HG03108 (cell line): ENCODE results near the gene NR1H3.

ENCODE experiments used
- ATAC-seq: cut with Tn5 transposase; IDR thresholded peaks from one replicate; pipeline ENCODE4 v1.9.1; 2021; ENCODE audit warnings: moderate library complexity; ENCODE audit not compliant: unreplicated experiment

The NR1H3 gene

GRCh38 chr11:47243454-47243853 lies 14.3 kb upstream of the NR1H3 start:
- no peak for ATAC-seq

DNA sequence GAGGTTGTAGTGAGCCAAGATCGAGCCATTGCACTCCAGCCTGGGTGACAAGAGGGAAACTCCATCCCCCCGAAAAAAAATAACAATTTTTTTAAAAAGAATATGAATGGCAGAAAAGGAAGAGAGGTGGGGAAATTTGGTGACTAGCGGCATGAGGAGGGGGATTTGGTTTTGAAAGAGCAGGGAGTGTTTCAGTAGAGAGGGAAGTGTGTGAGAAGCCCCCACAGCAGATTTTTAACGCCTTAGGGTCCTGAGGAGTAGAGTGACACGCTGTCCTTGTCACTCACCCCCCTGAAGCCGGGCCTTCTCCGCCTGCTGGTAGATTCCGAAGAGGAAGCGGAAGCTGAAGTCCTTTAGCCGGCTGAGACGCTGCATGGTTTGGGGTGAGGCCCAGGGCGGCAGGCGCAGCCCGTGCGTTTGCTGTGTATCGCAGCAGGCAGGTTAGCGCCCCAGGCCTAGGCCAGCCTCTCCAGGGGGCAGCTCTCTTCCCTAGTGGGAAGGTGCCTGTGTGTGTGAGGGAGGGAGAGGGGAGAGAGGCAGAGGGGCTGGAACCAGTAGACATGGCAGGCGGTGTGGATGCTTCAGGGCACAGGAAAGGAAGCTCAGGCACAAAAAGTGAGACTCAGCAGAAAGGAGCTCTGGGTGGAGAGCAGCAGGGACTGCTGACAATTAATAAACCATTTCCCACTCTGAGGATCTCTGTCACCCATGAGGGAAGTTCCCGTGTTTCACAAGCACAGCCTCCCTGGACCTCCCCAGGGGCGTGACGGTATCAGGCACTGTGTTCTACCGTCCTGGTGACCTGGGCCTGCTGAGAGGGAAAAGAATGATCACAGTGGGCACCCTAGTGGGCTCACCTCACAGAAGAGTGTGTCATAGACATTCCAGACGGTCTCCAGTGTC lies 13.1 kb upstream of the NR1H3 start:
- no peak for ATAC-seq

GRCh38 chr11:47245611-47246357 lies 12.0 kb upstream of the NR1H3 start:
- no peak for ATAC-seq

DNA sequence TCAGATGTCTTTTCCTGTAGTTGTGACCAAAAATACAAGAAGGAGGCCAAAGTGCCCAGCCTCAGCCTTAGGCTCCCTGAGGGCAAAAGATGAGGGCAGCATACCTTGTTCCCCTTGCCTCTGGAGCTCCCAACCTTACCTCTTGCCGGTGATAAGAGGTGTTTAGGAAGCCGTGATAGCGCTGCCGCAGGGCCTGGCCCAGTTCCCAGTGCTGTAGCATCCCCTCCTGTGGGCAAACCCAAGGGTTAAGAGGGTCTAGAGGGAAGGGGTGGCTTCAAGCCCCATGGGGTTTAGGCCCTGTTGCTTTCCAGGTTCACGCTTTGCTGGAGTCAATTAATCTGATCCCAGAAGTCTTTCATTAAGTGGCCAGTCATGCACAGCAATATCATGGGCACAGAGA lies 10.3 kb upstream of the NR1H3 start:
- ATAC-seq: no peak

DNA sequence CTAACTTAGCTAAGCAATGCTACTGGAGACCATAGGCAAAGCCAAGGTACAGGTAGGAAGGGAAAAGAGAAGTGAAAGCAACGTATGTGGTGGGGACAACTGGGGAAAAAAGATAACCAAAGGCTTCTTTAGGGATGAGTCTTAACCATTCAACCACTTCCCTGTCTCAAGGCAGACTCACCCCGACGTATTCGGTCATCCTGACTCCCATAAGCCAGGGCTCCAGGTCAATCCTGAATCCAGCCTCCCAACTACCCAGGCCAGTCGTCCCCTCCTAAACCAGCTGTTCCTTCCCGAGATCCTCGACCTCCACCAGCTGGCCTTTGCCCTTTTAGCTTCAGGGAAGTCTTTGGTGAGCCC lies 9.5 kb upstream of the NR1H3 start:
- peak; percentile 23 for ATAC-seq

DNA sequence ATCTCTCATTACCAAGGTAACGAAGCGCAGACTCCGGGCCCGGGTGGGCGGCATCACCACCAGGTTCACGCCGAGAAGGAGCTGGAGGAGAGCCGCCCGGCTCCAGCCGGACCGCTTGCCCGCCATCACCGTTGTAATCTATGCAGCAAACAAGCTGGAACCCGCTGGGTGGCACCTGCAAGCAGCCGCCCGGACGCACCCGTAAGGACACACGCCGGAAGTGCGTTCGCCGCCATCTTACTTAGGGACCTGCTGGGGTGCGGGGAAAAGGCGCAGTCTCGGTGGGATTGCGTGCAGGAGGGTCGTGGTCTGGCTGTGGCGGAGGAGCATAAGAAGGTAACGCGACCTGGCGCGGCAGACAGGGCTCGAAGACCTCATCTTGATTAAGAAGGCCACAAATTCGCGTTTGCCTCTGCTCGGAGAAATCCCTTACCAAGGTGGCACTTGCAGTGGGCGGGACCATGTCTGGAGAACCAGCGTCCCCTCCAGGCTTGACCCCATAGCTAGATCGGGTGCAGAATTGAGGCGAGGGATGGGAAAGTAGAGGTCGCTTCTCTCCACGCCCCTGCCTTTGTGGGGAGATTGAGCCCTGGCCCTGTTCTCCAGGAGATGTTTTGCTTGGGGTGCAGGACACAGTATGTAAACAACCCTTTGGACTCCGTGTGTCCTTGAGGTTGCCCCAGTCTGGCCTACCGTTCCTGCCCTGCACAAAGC lies 9.0 kb upstream of the NR1H3 start, which contains the start of gene ACP2:
ACP2 (minus strand) TSS at position 151 of the 714 bp plus-strand sequence; CDS start at position 126, 25 bp downstream.
- peak; percentile 92 for ATAC-seq

DNA sequence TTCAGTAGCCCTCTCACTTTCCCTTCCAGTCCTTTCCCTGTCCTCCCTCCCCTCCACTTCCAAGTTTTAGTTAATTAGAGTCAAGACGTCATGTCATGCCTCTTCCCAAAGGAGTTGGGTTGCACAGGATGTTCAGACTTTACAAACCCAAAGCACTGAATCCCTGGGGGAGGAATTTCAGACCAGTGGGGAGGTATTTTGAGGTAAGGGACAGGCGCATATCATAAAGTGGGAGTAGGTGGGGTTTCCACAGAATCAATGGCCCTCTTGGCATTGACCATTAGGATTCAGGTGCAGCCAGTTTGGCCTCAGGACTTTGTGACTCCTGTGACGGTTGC lies 8.4 kb upstream of the NR1H3 start:
- no peak for ATAC-seq

DNA sequence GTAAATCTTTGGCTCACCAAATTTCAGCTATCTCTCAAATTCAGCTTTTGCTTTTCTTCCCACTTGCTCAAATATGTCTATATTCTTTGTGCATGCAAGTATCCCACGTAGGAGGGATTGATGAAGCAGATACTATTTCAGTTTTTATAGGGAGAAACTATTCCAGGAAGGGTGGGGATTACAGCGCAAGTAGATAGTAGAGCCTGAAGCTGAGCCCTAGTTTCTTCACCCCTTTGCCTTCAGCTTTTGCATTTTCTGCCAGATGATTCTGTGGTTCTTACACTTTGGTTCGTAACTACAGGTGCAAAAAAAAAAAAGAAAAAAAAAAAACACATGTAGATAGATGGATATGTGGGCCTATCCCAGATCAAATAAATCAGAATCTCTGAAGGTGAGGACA lies 6.0 kb upstream of the NR1H3 start:
- ATAC-seq: no peak

DNA sequence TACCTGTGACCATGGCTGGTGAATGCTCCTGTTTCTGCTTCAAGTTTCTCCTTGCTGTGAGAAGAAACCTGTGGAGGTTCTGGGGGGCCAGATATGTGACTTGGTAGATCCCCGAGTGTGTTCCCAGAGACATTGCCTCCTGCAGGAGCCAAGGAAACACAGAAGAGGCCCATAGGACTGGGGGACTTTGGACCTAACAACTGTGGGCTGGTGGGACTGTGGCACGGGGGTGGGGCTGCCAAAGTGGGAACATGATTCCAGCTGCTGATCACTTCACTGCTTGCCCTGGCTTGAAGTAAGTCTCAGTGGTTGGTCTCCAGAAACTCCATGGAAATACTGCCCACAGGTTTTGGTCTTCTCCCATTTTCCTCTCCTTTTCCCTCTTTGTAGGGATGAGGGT lies 4.1 kb upstream of the NR1H3 start:
- no peak for ATAC-seq

DNA sequence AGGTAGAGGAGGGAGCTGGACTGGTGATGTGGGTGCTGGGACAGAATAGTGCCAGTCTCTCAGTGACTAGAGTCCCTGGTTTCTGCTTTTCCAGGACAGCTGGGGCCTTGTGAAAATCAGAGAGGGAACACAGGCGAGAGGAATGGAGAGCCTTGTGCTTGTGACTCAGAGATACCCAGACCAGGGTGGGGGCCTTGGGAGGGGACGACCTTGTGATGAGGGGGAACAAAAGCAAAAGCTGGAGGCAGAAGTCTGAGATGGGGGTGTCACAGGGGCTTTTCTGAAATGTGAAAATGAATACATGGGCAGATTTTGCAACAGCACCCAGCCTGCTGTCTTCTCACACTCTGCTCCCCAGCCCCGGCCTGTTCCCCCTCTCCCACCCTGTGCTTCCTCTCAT lies 3.4 kb upstream of the NR1H3 start:
- ATAC-seq: no peak

DNA sequence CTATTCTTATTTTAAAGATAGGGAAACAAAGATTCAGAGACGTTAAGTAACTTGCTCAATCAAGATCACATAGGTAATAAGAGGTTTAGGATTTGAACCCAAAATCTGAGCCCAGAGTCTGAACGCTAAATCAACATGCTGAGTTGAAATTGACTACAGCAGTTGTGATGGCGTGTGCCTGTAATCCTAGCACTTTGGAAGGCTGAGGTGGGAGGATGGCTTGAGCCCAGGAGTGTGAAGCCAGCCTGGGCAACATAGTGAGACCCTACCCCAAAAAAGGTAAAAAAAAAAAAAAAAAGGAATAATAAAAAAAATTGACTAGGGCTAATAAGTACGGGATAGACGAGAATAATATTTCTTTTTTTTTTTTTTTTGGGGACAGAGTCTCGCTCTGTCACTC lies 1.4 kb upstream of the NR1H3 start:
- ATAC-seq: no peak

GRCh38 chr11:47257177-47257516 lies 649 bp upstream of the NR1H3 start:
- no peak for ATAC-seq

DNA sequence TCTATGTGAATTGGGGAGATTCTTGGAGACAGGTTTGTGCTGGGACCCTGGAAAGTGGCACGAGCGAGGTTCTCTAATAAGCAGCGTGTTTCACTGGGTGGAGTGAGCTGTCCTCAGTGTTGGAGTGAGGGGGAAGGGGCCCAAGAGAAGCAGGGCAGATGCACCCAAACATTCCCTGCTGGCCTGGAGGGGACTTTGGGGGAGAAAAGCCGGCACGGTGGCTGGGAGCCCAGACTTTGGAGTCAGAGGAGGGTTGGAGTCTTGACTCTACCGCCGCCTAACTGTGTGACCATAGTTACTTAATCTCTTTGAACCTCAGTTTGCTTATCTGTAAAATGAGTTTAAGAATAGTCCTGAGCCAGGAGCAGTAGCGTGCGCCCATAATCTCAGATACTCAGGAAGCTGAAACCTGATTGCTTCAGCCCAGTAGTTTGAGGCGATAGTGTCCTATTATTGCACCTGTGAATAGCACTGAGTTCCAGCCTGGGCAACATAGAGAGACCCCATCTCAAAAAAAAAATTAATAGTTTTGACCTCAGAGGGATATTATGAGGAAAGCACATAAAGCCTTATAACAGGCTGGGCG lies 614 bp downstream of the NR1H3 start:
- ATAC-seq: no peak

GRCh38 chr11:47259232-47259977 lies 1.6 kb downstream of the NR1H3 start:
- ATAC-seq: no peak

DNA sequence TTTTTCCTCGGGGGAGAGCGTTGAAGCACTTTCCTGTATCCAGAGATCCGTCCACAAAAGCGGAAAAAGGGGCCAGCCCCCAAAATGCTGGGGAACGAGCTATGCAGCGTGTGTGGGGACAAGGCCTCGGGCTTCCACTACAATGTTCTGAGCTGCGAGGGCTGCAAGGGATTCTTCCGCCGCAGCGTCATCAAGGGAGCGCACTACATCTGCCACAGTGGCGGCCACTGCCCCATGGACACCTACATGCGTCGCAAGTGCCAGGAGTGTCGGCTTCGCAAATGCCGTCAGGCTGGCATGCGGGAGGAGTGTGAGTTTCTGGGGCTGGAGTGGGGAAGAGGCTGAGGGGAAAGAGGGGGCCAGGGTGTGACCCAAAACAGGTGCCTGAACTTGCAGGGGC lies 2.6 kb downstream of the NR1H3 start:
- no peak for ATAC-seq

DNA sequence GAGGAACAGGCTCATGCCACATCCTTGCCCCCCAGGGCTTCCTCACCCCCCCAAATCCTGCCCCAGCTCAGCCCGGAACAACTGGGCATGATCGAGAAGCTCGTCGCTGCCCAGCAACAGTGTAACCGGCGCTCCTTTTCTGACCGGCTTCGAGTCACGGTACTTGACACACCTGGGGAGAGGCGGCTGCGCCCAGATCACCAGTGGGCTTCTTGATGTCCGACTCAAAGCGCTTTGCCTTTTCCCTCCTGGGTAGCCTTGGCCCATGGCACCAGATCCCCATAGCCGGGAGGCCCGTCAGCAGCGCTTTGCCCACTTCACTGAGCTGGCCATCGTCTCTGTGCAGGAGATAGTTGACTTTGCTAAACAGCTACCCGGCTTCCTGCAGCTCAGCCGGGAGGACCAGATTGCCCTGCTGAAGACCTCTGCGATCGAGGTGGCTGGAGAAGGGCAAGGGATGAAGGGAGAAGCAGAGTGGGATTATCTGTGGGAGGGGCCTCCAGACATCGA lies 3.5 kb downstream of the NR1H3 start:
- ATAC-seq: no peak

DNA sequence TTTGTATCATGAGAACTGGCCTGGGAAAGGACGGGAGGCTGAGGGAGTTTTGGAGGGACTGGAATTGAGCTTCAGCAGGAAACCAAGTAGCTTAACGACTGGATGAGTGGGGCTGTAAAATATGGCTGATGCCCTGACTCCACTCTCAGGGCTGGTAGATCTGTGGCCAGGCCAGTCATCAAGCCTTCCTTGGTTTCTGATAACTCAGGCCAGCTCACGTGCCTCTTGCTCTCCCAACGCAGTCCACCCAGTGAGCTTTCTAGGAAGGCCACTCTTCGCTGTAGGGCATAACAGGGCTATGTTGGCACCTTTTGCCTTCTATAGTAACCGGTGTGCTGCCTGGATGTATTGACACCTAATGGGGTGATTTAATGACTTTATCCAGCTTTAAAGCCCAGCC lies 6.3 kb downstream of the NR1H3 start:
- ATAC-seq: no peak

DNA sequence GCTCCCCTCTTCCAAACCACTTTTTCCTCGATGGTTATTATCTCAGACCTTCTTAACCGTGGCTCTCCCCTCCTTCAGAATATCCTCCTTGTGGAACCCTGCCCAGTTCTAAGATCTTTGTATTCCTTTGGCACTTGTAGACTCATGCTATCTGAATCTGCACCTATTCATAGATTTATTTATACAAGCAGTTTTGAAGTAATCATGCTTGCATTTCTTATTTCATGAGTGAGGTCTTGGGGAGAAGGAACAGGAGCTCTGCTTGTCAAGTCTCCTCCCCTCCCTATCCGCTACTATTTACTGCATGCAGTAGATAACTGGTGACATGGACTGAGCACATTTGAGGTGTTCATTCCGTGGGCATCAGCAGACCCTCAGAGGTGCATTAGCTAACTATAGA lies 6.7 kb downstream of the NR1H3 start:
- no peak for ATAC-seq

DNA sequence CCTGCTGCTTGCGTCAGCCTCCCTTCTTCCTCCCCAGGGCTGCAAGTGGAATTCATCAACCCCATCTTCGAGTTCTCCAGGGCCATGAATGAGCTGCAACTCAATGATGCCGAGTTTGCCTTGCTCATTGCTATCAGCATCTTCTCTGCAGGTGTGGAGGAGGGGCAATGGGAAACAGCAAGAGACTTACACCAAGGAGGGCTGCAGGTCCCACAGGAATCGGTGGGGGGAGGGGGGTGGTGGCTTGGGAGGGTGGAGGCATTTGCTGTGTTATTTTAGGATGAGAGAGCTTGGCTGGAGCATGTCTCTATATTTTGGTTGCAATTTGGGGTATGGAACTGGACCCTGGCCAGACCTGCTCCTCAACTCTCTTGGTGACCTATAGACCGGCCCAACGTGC lies 10.1 kb downstream of the NR1H3 start:
- no peak for ATAC-seq

DNA sequence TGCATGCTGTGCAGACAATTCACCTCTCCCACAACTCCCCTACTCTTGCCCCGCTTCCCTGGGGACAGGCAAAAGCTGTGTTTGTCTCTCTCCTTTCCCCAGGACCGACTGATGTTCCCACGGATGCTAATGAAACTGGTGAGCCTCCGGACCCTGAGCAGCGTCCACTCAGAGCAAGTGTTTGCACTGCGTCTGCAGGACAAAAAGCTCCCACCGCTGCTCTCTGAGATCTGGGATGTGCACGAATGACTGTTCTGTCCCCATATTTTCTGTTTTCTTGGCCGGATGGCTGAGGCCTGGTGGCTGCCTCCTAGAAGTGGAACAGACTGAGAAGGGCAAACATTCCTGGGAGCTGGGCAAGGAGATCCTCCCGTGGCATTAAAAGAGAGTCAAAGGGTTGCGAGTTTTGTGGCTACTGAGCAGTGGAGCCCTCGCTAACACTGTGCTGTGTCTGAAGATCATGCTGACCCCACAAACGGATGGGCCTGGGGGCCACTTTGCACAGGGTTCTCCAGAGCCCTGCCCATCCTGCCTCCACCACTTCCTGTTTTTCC lies 10.7 kb downstream of the NR1H3 start:
- ATAC-seq: no peak
